GM12874 (cell line): ENCODE measurements around the gene PSMD3.

Source experiments
- CTCF ChIP-seq: IDR thresholded peaks from 2 replicates; pipeline ENCODE4 v1.5.1; 2011; ENCODE audit warnings: low read depth, mild to moderate bottlenecking, control low read depth, low read length, moderate library complexity; ENCODE audit not compliant: insufficient read depth

Gene PSMD3

GRCh38 chr17:40034426-40035161 is 54.0 kb downstream of the PSMD3 start:
- TF ChIP-seq CTCF = no peak

GRCh38 chr17:40035162-40035559 is 54.6 kb downstream of the PSMD3 start:
- peak; percentile 57 for TF ChIP-seq CTCF

GRCh38 chr17:40038882-40039513 is 58.4 kb downstream of the PSMD3 start:
- TF ChIP-seq CTCF = peak; percentile 41

- no peak for TF ChIP-seq CTCF
These were observed 60.6 kb downstream of the PSMD3 start for GRCh38 chr17:40041196-40041595.
